22Rv1 (cell line): Measurements from ENCODE around the gene TCF12.

ENCODE experiments used
- H3K27ac ChIP-seq: fragments of 450-650 bp; 2 replicates; pipeline ENCODE4 v1.5.1; 2017
- ZFX ChIP-seq: fragments of 450-650 bp; IDR thresholded peaks from 2 replicates; pipeline ENCODE4 v1.6.1; 2017; ENCODE audit warnings: antibody characterized with exemption, borderline replicate concordance
- TF ChIP-seq, protein P1 (sequence below): fragments of 450-650 bp; IDR thresholded peaks from 2 replicates; pipeline ENCODE4 v1.5.1; 2017; ENCODE audit warnings: mild to moderate bottlenecking

The TCF12 gene

DNA sequence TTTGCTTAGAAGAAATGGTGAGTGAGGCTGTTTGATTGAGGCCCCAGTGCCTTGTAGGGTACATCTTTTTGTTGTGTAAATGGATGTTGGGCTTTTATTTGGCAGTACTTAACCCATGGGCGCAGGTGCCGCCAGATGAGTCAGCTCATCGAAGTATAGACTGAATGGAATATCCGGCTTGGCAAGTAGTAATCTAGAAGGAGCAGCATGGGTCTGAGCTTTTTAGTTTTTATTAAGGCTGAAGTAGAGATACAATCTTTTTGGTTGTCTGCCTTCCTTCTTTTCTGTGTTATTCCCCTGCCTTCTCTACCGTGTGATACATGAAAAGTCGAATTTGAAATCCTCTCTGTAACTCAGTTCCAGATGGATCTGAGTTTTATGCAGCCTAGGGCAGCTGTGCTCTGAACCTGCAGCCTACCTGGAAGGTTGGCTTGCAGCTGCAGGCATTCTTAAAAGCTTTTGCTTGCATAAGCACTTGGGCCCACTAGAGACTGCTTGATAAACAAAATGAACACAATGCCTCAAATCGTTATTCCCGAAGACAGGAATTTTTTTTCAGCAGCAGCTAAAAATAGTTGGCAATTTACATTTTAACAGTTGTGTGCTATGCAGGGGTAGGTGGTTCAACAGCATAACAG lies 280.3 kb downstream of the TCF12 start:
- no peak for TF ChIP-seq ZFX
- TF ChIP-seq, protein P1, sequence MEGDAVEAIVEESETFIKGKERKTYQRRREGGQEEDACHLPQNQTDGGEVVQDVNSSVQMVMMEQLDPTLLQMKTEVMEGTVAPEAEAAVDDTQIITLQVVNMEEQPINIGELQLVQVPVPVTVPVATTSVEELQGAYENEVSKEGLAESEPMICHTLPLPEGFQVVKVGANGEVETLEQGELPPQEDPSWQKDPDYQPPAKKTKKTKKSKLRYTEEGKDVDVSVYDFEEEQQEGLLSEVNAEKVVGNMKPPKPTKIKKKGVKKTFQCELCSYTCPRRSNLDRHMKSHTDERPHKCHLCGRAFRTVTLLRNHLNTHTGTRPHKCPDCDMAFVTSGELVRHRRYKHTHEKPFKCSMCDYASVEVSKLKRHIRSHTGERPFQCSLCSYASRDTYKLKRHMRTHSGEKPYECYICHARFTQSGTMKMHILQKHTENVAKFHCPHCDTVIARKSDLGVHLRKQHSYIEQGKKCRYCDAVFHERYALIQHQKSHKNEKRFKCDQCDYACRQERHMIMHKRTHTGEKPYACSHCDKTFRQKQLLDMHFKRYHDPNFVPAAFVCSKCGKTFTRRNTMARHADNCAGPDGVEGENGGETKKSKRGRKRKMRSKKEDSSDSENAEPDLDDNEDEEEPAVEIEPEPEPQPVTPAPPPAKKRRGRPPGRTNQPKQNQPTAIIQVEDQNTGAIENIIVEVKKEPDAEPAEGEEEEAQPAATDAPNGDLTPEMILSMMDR: no peak
- no peak overlapping the region for H3K27ac ChIP-seq

DNA sequence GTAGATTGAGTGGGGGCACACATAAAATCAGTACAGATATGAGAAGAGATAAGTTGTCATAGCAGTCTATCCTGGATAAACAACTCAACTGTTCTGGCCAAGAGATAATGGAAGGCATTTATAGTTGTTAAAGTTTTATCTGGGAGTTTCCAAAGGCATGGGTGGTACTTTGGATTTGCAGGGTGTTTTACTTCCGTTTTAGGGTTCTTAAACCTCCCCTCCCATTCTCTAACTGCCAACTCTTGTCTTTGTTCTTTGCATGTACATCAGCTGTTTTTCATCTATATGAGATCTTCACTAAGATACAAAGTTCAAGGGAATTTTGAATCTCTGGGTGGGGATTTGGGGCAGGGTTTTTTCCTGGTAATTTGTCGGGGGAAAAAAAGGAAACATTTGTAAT lies 283.1 kb downstream of the TCF12 start:
- no peak overlapping the region for H3K27ac ChIP-seq

DNA sequence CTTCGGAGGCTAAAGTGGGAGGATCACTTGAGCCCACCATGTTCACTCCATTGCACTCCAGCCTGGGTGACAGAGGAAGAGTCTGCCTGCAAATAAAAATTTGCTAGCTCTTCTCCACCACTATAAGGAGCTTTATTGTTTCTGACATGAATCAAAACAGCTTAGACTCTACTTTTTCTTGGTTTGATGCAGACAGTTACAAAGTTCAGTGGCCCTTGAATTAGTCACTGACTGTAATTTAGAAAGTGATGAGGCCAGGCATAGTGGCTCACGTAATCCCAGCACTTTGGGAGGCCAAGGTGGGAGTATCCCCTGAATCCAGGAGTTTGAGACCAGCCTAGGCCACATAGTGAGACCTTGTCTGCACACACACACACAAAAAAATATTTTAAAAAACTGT lies 285.5 kb downstream of the TCF12 start:
- H3K27ac ChIP-seq: no peak overlapping the region
- TF ChIP-seq, protein P1: no peak
- no peak for TF ChIP-seq ZFX

More for the DNA sequence above, 283.1 kb downstream of the TCF12 start:
- TF ChIP-seq ZFX: no peak

DNA sequence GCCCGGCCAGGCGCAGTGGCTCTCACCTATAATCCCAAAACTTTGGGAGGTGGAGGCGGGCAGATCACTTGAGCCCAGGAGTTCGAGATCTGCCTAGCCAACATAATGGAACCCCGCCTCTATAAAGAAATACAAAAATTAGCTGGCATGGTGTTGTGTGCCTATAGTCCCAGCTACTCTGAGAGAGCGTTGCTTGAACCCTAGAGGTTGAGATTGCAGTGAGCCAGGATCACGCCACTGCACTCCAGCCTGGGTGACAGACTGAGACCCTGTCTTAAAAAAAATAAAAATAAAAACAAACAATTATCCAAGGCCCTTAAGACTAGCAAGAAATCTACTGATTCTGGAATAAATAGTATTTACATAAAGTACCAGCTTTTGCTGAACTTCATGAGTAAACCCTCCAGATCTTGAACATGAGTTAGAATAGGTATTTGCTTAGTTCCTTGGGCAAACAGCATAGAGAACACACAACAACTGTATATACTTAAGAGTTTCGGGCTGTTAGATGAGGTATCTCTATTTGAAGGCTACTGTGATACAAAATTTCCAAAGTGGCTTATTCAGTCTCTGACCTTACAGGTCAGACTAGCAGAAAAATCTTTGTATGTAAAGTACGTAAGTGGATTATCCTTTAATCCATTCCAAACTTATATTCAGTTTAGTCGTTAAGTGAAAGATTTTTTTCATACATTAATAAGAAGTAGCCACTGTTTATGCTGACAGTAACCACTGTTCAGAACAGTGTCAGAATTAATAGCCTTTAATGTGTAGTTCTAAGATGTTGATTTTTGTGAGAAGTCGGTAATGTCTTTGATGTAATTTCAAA lies 286.8 kb downstream of the TCF12 start:
- H3K27ac ChIP-seq: no peak overlapping the region
- no peak for TF ChIP-seq ZFX
- TF ChIP-seq, protein P1: no peak

DNA sequence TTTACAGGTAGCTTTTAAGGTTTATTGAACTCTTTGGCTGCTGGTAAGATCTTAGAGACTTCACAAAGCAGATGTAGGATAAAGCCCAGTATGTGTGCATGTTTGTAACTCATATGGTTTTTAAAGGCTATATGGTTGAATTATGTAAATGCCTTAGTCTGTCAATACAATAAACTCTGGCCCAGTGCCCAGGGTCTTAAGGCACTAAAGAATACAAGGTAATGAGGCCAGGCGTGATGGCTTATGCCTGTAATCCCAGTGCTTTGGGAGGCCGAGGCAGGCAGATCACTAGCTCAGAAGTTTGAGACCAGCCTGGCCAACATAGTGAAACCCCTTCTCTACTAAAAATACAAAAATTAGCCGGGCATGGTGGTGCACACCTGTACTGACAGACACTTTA lies 287.6 kb downstream of the TCF12 start:
- no peak overlapping the region for H3K27ac ChIP-seq
- no peak for TF ChIP-seq ZFX

DNA sequence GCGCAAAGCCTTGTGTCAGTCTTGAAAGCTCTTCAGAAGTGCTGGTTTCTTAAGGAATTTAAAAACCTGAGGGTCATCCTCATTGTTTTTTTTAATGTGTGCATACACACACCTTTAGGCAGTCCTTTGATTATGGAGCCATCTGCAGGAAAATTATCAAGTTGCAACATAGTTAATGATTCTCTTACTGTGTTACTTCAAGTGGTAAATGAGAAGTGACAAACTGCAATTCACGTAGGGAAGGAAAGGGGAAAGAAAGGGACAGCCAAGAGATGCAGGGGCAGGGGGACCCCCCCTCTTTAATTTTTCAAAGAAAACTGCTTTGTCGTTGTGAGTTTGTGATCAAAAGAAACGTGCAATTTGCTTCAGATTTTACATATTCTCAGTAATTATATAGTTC lies 295.4 kb downstream of the TCF12 start:
- no peak overlapping the region for H3K27ac ChIP-seq
- no peak for TF ChIP-seq ZFX
- TF ChIP-seq, protein P1: peak; percentile 83

DNA sequence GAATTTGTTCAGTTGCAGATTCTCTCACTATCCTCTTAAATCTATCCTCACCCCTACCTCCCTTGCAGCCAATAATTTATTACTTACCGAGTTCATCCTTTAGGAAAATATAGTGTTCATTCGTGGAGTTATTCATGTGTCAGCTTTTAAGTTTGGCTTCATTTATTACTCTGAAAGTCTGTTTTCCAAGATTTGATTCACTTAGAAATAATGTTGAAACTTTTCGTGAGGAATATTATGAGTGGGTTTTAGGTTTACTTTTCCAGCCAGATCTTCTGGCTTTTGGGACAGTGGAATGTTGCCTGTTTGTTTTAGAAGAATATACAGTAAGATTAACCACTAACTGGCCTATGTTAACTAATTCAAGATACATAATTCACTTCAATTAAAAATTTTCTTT lies 296.9 kb downstream of the TCF12 start:
- no peak for TF ChIP-seq ZFX
- TF ChIP-seq, protein P1: no peak

DNA sequence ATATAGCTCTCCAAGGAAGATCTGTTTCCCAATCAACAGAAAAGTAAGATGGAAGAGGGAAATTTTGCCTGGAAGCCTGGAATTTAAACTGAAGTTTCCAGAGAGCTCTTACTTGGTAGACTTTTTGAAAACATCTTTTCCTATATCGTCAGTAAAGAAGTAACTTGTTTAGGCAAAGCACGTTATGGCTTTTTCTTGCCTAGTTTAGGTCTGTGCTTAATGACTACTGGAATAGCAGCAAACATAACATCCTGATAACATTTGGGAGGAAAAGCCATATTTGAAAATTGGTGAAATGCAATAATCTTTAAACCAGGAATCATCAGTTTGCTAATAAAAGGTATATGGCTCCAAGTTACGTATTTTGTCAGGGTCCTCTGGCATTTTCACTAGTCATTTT lies 297.4 kb downstream of the TCF12 start:
- no peak for TF ChIP-seq ZFX
- TF ChIP-seq, protein P1: no peak

More for the DNA sequence above, 296.9 kb downstream of the TCF12 start:
- no peak overlapping the region for H3K27ac ChIP-seq

More for the DNA sequence above, 297.4 kb downstream of the TCF12 start:
- H3K27ac ChIP-seq: no peak overlapping the region
